Upper lobe of left lung (tissue), 4 donors: ENCODE measurements around the gene KLF6.

ENCODE experiments used
- EP300 ChIP-seq, 4 donors: sonication (generic); formaldehyde crosslinking; IDR thresholded peaks; one replicate each; pipeline ENCODE4 v1.5.1; 2017; ENCODE audit warnings: antibody characterized with exemption in 4 of 4, control low read depth in 2 of 4
- POLR2A ChIP-seq, 4 donors: fragments of 450-650 bp; IDR thresholded peaks; one replicate each; pipeline ENCODE4 v1.5.1; 2016 to 2017; ENCODE audit warnings: antibody characterized with exemption in 4 of 4, mild to moderate bottlenecking in 2 of 4
- TF ChIP-seq, protein P1 (sequence below), 6 experiments: fragments of 450-650 bp in 4 of 6; fragments of 200-600 bp in 2 of 6; sonication (generic) in 2 of 6; IDR thresholded peaks; one replicate each; pipeline ENCODE4 v1.5.1; 2016 to 2019; ENCODE audit warnings: antibody characterized with exemption in 6 of 6

DNA sequence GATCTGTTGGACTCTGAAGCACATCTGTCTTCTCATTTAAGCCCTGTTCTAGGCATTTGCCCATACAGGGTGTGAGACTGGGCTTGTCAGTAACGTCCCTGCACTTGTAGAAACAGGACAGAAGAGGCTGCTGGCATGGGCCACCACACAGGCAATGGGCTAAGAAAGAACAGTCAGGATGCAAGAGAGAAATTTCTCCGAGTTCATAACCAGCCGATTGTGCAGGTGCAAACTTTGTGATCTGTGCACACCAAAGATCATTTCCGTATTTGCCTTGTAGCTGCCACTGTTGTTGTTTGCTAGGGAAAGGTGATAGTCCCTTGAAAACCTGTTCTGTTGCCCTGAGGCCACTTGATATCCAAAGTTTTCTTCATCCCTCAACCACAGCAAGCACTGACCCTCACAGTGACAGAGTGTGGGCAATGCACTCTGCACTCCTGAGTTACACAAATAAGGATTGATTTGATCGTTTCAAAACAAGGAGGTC is 20.3 kb downstream of the KLF6 start:
- TF ChIP-seq, protein P1, sequence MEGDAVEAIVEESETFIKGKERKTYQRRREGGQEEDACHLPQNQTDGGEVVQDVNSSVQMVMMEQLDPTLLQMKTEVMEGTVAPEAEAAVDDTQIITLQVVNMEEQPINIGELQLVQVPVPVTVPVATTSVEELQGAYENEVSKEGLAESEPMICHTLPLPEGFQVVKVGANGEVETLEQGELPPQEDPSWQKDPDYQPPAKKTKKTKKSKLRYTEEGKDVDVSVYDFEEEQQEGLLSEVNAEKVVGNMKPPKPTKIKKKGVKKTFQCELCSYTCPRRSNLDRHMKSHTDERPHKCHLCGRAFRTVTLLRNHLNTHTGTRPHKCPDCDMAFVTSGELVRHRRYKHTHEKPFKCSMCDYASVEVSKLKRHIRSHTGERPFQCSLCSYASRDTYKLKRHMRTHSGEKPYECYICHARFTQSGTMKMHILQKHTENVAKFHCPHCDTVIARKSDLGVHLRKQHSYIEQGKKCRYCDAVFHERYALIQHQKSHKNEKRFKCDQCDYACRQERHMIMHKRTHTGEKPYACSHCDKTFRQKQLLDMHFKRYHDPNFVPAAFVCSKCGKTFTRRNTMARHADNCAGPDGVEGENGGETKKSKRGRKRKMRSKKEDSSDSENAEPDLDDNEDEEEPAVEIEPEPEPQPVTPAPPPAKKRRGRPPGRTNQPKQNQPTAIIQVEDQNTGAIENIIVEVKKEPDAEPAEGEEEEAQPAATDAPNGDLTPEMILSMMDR (IDR thresholded peaks at IDR 0.05) = no peak
- TF ChIP-seq POLR2A (IDR thresholded peaks at IDR 0.05) (no peak), EP300 (IDR thresholded peaks at IDR 0.05) (no peak)
